Measurements from ENCODE around the gene AGXT2. TPM values are rescaled to one million over a fixed set of nuclear protein-coding genes. Genes with fewer than 3 reads are reported as not detected.

Gene AGXT2
- total and polyA plus RNA-seq, 2 of the 13 experiments (the other 11 are each of a cell fraction or from before 2014, with no cell fraction given) = 0.04 to 0.13 TPM

GRCh38 chr5:35009657-35010056 is 38.1 kb downstream of the AGXT2 start (continued):
- TF ChIP-seq UBTF (CRISPR knock-in tag; IDR thresholded peaks at IDR 0.05) (no peak), ZFP62 (CRISPR knock-in tag; IDR thresholded peaks at IDR 0.05) (no peak), ZFYVE20 (CRISPR knock-in tag; IDR thresholded peaks at IDR 0.05; ENCODE audit: borderline replicate concordance, low read depth) (no peak), NPAS2 (CRISPR knock-in tag; IDR thresholded peaks at IDR 0.05; ENCODE audit: borderline replicate concordance) (no peak), ZBTB44 (CRISPR knock-in tag; IDR thresholded peaks at IDR 0.05) (no peak), JUNB (CRISPR knock-in tag; IDR thresholded peaks at IDR 0.05; ENCODE audit: borderline replicate concordance) (no peak), PBX3 (CRISPR knock-in tag; IDR thresholded peaks at IDR 0.05; ENCODE audit: borderline replicate concordance) (no peak), HNRNPUL1 (IDR thresholded peaks at IDR 0.05; ENCODE audit: low read depth, low read length) (no peak), ARID4A (CRISPR knock-in tag; IDR thresholded peaks at IDR 0.05; ENCODE audit: borderline replicate concordance) (no peak)
